ENCODE measurements around the gene GAPDHS. TPM values are rescaled to one million over a fixed set of nuclear protein-coding genes. Genes with fewer than 3 reads are reported as not detected.

GAPDHS gene
- total RNA-seq, 1 experiment from 2014 or later: not detected

DNA sequence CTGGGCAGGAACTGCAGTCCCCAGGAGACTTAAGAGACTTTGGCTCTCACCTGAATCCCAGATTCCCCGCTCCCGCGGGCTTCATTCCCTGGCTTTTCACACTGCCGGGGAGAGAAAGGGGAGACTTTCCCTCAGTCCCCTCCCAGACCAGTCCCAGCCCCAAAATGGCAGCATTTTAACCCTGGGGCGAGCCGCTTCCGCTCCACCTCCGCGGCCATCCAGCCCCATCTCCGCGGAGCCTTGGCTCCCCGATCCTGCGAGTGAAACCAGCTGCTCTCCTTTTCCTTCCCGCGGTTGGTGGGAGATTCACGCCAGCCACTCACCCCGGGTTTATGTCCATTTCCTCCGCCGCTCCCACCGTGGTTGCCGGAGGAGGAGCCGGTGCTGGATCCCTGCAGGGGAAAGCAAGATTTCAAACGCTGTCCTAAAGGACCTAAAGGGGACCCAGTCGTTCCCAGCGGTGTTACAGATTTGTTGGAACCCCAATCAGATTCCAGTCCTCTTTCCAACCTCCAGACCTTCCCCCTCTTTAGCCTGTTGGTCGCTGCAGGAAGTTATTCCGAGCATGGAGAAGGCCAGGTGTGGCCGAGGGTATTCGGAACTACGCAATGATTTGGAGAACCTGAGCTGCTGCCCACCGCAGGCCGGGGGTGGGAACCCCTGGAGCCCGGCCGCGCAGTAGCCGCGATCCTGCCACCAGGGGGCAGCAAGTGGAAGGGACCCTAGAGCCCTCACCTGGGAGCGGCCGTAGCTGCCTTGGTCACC, 23.2 kb upstream of the GAPDHS start:
- intact Hi-C loops (cut with micrococcal nuclease): loop anchor here (1.0 kb wide), 3 partner anchors 35 to 207 kb away; partner anchors contain the start of genes COX6B1 and TMEM147
- peak overlapping the region; percentile 94 for H3K4me2 ChIP-seq (ENCODE audit: low read length)
- TF ChIP-seq CEBPB (IDR thresholded peaks at IDR 0.05; ENCODE audit: low read depth) (no peak), POLR2A (IDR thresholded peaks at IDR 0.05; ENCODE audit: borderline replicate concordance, extremely low read depth, insufficient read depth, insufficient read length) (peak; percentile 90), JUND (IDR thresholded peaks at IDR 0.05) (no peak), REST (IDR thresholded peaks at IDR 0.05; ENCODE audit: low read depth) (no peak), CBX3 (IDR thresholded peaks at IDR 0.05; ENCODE audit: low read depth) (no peak), MAX (IDR thresholded peaks at IDR 0.05) (peak; percentile 71), POLR2AphosphoS5 (IDR thresholded peaks at IDR 0.05; ENCODE audit: low read depth, low read length) (peak; percentile 91), EGR1 (IDR thresholded peaks at IDR 0.05; ENCODE audit: low read depth) (peak; percentile 59; the same call in 1 of the 2 replicates), EZH2 (IDR thresholded peaks at IDR 0.05) (no peak), RAD21 (IDR thresholded peaks at IDR 0.05; ENCODE audit: low read depth) (peak; percentile 73), SIN3A (IDR thresholded peaks at IDR 0.05; ENCODE audit: low read depth) (peak; percentile 11; the same call in 1 of the 2 replicates), SRF (IDR thresholded peaks at IDR 0.05; ENCODE audit: low read depth) (no peak), FOSL1 (IDR thresholded peaks at IDR 0.05; ENCODE audit: low read depth) (no peak), SP1 (IDR thresholded peaks at IDR 0.05; ENCODE audit: low read depth) (no peak), ZNF274 (IDR thresholded peaks at IDR 0.05; ENCODE audit: low read depth, low read length) (no peak), YY1 (IDR thresholded peaks at IDR 0.05; ENCODE audit: extremely low read depth, insufficient replicate concordance, low read depth, low read length) (peak; percentile 81), ZFX (IDR thresholded peaks at IDR 0.05) (peak; percentile 45; the same call in 1 of the 2 replicates), EZH2phosphoT487 (IDR thresholded peaks at IDR 0.05; ENCODE audit: borderline replicate concordance) (no peak)
- TF ChIP-seq, protein P1, sequence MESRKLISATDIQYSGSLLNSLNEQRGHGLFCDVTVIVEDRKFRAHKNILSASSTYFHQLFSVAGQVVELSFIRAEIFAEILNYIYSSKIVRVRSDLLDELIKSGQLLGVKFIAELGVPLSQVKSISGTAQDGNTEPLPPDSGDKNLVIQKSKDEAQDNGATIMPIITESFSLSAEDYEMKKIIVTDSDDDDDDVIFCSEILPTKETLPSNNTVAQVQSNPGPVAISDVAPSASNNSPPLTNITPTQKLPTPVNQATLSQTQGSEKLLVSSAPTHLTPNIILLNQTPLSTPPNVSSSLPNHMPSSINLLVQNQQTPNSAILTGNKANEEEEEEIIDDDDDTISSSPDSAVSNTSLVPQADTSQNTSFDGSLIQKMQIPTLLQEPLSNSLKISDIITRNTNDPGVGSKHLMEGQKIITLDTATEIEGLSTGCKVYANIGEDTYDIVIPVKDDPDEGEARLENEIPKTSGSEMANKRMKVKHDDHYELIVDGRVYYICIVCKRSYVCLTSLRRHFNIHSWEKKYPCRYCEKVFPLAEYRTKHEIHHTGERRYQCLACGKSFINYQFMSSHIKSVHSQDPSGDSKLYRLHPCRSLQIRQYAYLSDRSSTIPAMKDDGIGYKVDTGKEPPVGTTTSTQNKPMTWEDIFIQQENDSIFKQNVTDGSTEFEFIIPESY (IDR thresholded peaks at IDR 0.05; ENCODE audit: extremely low read depth, insufficient replicate concordance, low read length): no peak

More for the DNA sequence above, 23.2 kb upstream of the GAPDHS start:
- DNase-seq (ENCODE audit: low read depth, low spot score) (peak; percentile 82), ATAC-seq (peak; percentile 81)
- ChIA-PET POLR2A (interaction anchor here (0.5 to 2.4 kb wide), 18 partner anchors 10 to 431 kb away, joined by 3 to 22 read pairs (median 4); partner anchors contain the start of genes COX6B1 and LIN37), CTCF (interaction anchor here (0.7 to 2.5 kb wide), 17 partner anchors 8 to 192 kb away, joined by 3 to 11 read pairs (median 3); partner anchors contain the start of gene COX6B1), RAD21 (ENCODE audit: low non-redundant PET in 1 of 2, low total read pairs in 2 of 2, uncharacterized antibody in 2 of 2, unreplicated experiment in 2 of 2) (interaction anchor here in 1 of 2 experiments (0.5 to 0.6 kb wide), 2 partner anchors 15 to 159 kb away, joined by 3 to 4 read pairs; no protein-coding TSS in a partner anchor)
- peaks cover 19 to 37% of the 10 kb centered on the region in 2 experiments for H3K4me1 ChIP-seq (ENCODE audit: control insufficient read depth in 1 of 2, insufficient read depth in 2 of 2, low read length in 2 of 2)
- H3K27me3 ChIP-seq (ENCODE audit: insufficient read depth, low read length): no peaks in the 10 kb centered on the region
- TSS peak; percentile 79 for BruUV-seq (replicated peaks)
- H3K27ac ChIP-seq (ENCODE audit: low read depth, low read length): peak overlapping the region; percentile 94
- H3K36me3 ChIP-seq (ENCODE audit: control insufficient read depth in 1 of 2, insufficient read depth in 2 of 2, low read length in 2 of 2): peaks cover 6 to 28% of the 10 kb centered on the region in 2 experiments; a peak in 3 of 4 replicates
- H2AFZ ChIP-seq (ENCODE audit: low read depth, low read length, poor library complexity, severe bottlenecking): no peak overlapping the region
- peak overlapping the region; percentile 66 to 70 for H3K4me3 ChIP-seq (replicated peaks in 1 of 2; ENCODE audit: low read depth in 1 of 2, low read length in 2 of 2)
- peak overlapping the region; percentile 85 for H3K9ac ChIP-seq (ENCODE audit: low read length)
- H3K79me2 ChIP-seq (ENCODE audit: insufficient read depth, low read length): peaks cover 49% of the 10 kb centered on the region
- no peaks in the 10 kb centered on the region for H3K9me2 ChIP-seq (ENCODE audit: insufficient read depth)
- H4K20me1 ChIP-seq (ENCODE audit: insufficient read depth): no peaks in the 10 kb centered on the region
- H3K9me3 ChIP-seq (ENCODE audit: control insufficient read depth in 1 of 2, insufficient read depth in 1 of 2, low read depth in 1 of 2, low read length in 2 of 2): no peaks in the 10 kb centered on the region
